Coronary artery (tissue), 2 donors: ENCODE measurements around the gene ZNF362.

Experiments used
- DNase-seq: peaks from one replicate; pipeline ENCODE4 v3.0.0-alpha.2; 2017; ENCODE audit warnings: low spot score
- H3K27ac ChIP-seq, 2 donors: fragments of 200-600 bp; sonication (generic); one replicate each; pipeline ENCODE4 v1.5.1; 2016 to 2019
- H3K4me3 ChIP-seq: fragments of 200-600 bp; sonication (generic); 2 replicates; pipeline ENCODE4 v1.5.1; 2016; ENCODE audit warnings: mild to moderate bottlenecking, moderate library complexity
- CTCF ChIP-seq: fragments of 200-600 bp; sonication (generic); IDR thresholded peaks from one replicate; pipeline ENCODE4 v1.5.1; 2019; ENCODE audit warnings: antibody characterized with exemption

Gene ZNF362

GRCh38 chr1:33244809-33245186 is 11.5 kb upstream of the ZNF362 start:
- DNase-seq: no peak
- no peak overlapping the region for H3K27ac ChIP-seq
- TF ChIP-seq CTCF: no peak
- no peak overlapping the region for H3K4me3 ChIP-seq

- no peak for DNase-seq
- Histone ChIP-seq H3K4me3 (no peak overlapping the region), H3K27ac (no peak overlapping the region)
- TF ChIP-seq CTCF: no peak
Observed at GRCh38 chr1:33246171-33246570, 10.1 kb upstream of the ZNF362 start.

- Histone ChIP-seq H3K27ac (no peak overlapping the region), H3K4me3 (no peak overlapping the region)
- no peak for DNase-seq
- no peak for TF ChIP-seq CTCF
Observed at GRCh38 chr1:33247545-33247944, 8.7 kb upstream of the ZNF362 start.

GRCh38 chr1:33248244-33248643 is 8.0 kb upstream of the ZNF362 start:
- no peak for TF ChIP-seq CTCF
- Histone ChIP-seq H3K27ac (no peak overlapping the region), H3K4me3 (no peak overlapping the region)
- DNase-seq: no peak

- no peak for DNase-seq
- no peak for TF ChIP-seq CTCF
- no peak overlapping the region for H3K4me3 ChIP-seq
- no peak overlapping the region for H3K27ac ChIP-seq
Observed at GRCh38 chr1:33249422-33249821, 6.9 kb upstream of the ZNF362 start.

- H3K4me3 ChIP-seq: no peak overlapping the region
Observed at GRCh38 chr1:33250217-33250616, 6.1 kb upstream of the ZNF362 start.

GRCh38 chr1:33250724-33251123 is 5.6 kb upstream of the ZNF362 start:
- Histone ChIP-seq H3K4me3 (no peak overlapping the region), H3K27ac (no peak overlapping the region)
- no peak for DNase-seq
- TF ChIP-seq CTCF: no peak

More at GRCh38 chr1:33250217-33250616, 6.1 kb upstream of the ZNF362 start:
- no peak overlapping the region for H3K27ac ChIP-seq
- DNase-seq: no peak
- TF ChIP-seq CTCF: no peak
